ENCODE measurements around the gene BNC2. TPM values are rescaled to one million over a fixed set of nuclear protein-coding genes. Genes with fewer than 3 reads are reported as not detected.
A peak's percentile ranks its signal among the peaks of the same experiment; 100 is the strongest.

Gene BNC2
- total and polyA plus RNA-seq, 2 experiments from 2014 or later = 13.8 to 18.5 TPM

- H3K4me3 ChIP-seq = peak overlapping the region; percentile 27; the same call in 1 of the 2 replicates
- H3K4me2 ChIP-seq (ENCODE audit: unreplicated experiment) = peak overlapping the region; percentile 52
- 0% methylated on average over 2 of the region's 2 CpGs for WGBS, 2 experiments (ENCODE audit: low coverage in 1 of 2, low lambda C conversion rate in 2 of 2, missing lambda C conversion rate in 2 of 2)
- peak; percentile 85 for DNase-seq
- no peaks in the 10 kb centered on the region for H3K36me3 ChIP-seq (ENCODE audit: low read depth)
- peak overlapping the region; percentile 37; the same call in 1 of the 2 replicates for H3K27ac ChIP-seq
- H3K4me1 ChIP-seq (ENCODE audit: insufficient read depth) = peaks cover 31% of the 10 kb centered on the region
- no peak for TF ChIP-seq EZH2phosphoT487 (IDR thresholded peaks at IDR 0.05; ENCODE audit: insufficient read depth, low read depth)
- no peaks in the 10 kb centered on the region; the same call in 1 of the 2 replicates for H3K9me2 ChIP-seq (ENCODE audit: insufficient read depth)
- H3K9me3 ChIP-seq (ENCODE audit: low read depth) = no peaks in the 10 kb centered on the region
- peaks cover 57% of the 10 kb centered on the region for H3K79me2 ChIP-seq (ENCODE audit: insufficient read depth)
- H3K9ac ChIP-seq = no peak overlapping the region
- in situ Hi-C loops (cut with MboI) = no loop called here
- no peak overlapping the region for H2AFZ ChIP-seq
- peaks cover 26% of the 10 kb centered on the region for H3F3A ChIP-seq (ENCODE audit: insufficient read depth)
- no peaks in the 10 kb centered on the region for H3K27me3 ChIP-seq (replicated peaks; ENCODE audit: insufficient read depth)
- no peaks in the 10 kb centered on the region for H4K20me1 ChIP-seq (ENCODE audit: insufficient read depth)
Measured at GRCh38 chr9:16611983-16612382, 258.5 kb downstream of the BNC2 start.

GRCh38 chr9:16611001-16611400 is 259.5 kb downstream of the BNC2 start:
- peak; percentile 55 for DNase-seq
- TF ChIP-seq EZH2phosphoT487 (IDR thresholded peaks at IDR 0.05; ENCODE audit: insufficient read depth, low read depth) = no peak
- H3K9me2 ChIP-seq (ENCODE audit: insufficient read depth) = no peaks in the 10 kb centered on the region; the same call in 1 of the 2 replicates
- no peak overlapping the region for H3K9ac ChIP-seq
- H2AFZ ChIP-seq = no peak overlapping the region
- H4K20me1 ChIP-seq (ENCODE audit: insufficient read depth) = no peaks in the 10 kb centered on the region
- H3K36me3 ChIP-seq (ENCODE audit: low read depth) = no peaks in the 10 kb centered on the region
- H3K4me1 ChIP-seq (ENCODE audit: insufficient read depth) = peaks cover 31% of the 10 kb centered on the region
- in situ Hi-C loops (cut with MboI) = no loop called here
- H3F3A ChIP-seq (ENCODE audit: insufficient read depth) = peaks cover 26% of the 10 kb centered on the region
- no peak overlapping the region for H3K27ac ChIP-seq
- peak overlapping the region; percentile 52 for H3K4me2 ChIP-seq (ENCODE audit: unreplicated experiment)
- no peak overlapping the region for H3K4me3 ChIP-seq
- H3K9me3 ChIP-seq (ENCODE audit: low read depth) = no peaks in the 10 kb centered on the region
- WGBS, 2 experiments (ENCODE audit: low coverage in 1 of 2, low lambda C conversion rate in 2 of 2, missing lambda C conversion rate in 2 of 2) = 30 to 35% methylated on average over 4 of the region's 4 CpGs
- H3K79me2 ChIP-seq (ENCODE audit: insufficient read depth) = peaks cover 57% of the 10 kb centered on the region
- H3K27me3 ChIP-seq (replicated peaks; ENCODE audit: insufficient read depth) = no peaks in the 10 kb centered on the region

GRCh38 chr9:16610538-16610937 is 259.9 kb downstream of the BNC2 start:
- no peak overlapping the region for H3K9ac ChIP-seq
- H3K27ac ChIP-seq = no peak overlapping the region
- no peaks in the 10 kb centered on the region for H3K36me3 ChIP-seq (ENCODE audit: low read depth)
- H4K20me1 ChIP-seq (ENCODE audit: insufficient read depth) = no peaks in the 10 kb centered on the region
- H2AFZ ChIP-seq = no peak overlapping the region
- H3K79me2 ChIP-seq (ENCODE audit: insufficient read depth) = peaks cover 60% of the 10 kb centered on the region
- no peak overlapping the region for H3K4me3 ChIP-seq
- H3K27me3 ChIP-seq (replicated peaks; ENCODE audit: insufficient read depth) = no peaks in the 10 kb centered on the region
- peaks cover 31% of the 10 kb centered on the region for H3K4me1 ChIP-seq (ENCODE audit: insufficient read depth)
- in situ Hi-C loops (cut with MboI) = no loop called here
- H3K9me2 ChIP-seq (ENCODE audit: insufficient read depth) = no peaks in the 10 kb centered on the region; the same call in 1 of the 2 replicates
- peak overlapping the region; percentile 52 for H3K4me2 ChIP-seq (ENCODE audit: unreplicated experiment)
- H3K9me3 ChIP-seq (ENCODE audit: low read depth) = no peaks in the 10 kb centered on the region
- DNase-seq = no peak
- H3F3A ChIP-seq (ENCODE audit: insufficient read depth) = peaks cover 26% of the 10 kb centered on the region
- 63% methylated on average over 3 of the region's 3 CpGs for WGBS, 2 experiments (ENCODE audit: low coverage in 1 of 2, low lambda C conversion rate in 2 of 2, missing lambda C conversion rate in 2 of 2)
- TF ChIP-seq EZH2 (IDR thresholded peaks at IDR 0.05; ENCODE audit: insufficient read depth, poor library complexity, severe bottlenecking) = no peak
- no peak for TF ChIP-seq EZH2phosphoT487 (IDR thresholded peaks at IDR 0.05; ENCODE audit: insufficient read depth, low read depth)

GRCh38 chr9:16608906-16609305 is 261.6 kb downstream of the BNC2 start:
- Histone ChIP-seq H3K4me1 (ENCODE audit: insufficient read depth) (peaks cover 31% of the 10 kb centered on the region), H3K4me2 (ENCODE audit: unreplicated experiment) (no peak overlapping the region), H3K79me2 (ENCODE audit: insufficient read depth) (peaks cover 56% of the 10 kb centered on the region), H3K9ac (no peak overlapping the region), H3K9me3 (ENCODE audit: low read depth) (no peaks in the 10 kb centered on the region), H3K27ac (no peak overlapping the region), H3K27me3 (replicated peaks; ENCODE audit: insufficient read depth) (no peaks in the 10 kb centered on the region), H3F3A (ENCODE audit: insufficient read depth) (peaks cover 26% of the 10 kb centered on the region), H3K4me3 (no peak overlapping the region), H4K20me1 (ENCODE audit: insufficient read depth) (no peaks in the 10 kb centered on the region), H3K36me3 (ENCODE audit: low read depth) (no peaks in the 10 kb centered on the region; the same call in 1 of the 2 replicates), H2AFZ (no peak overlapping the region), H3K9me2 (ENCODE audit: insufficient read depth) (no peaks in the 10 kb centered on the region; the same call in 1 of the 2 replicates)
- DNase-seq = no peak
- no peak for TF ChIP-seq EZH2 (IDR thresholded peaks at IDR 0.05; ENCODE audit: insufficient read depth, poor library complexity, severe bottlenecking)
- TF ChIP-seq EZH2phosphoT487 (IDR thresholded peaks at IDR 0.05; ENCODE audit: insufficient read depth, low read depth) = no peak
- in situ Hi-C loops (cut with MboI) = no loop called here
- 92% methylated on average over 2 of the region's 2 CpGs for WGBS, 2 experiments (ENCODE audit: low coverage in 1 of 2, low lambda C conversion rate in 2 of 2, missing lambda C conversion rate in 2 of 2)

GRCh38 chr9:16602494-16602893 is 268.0 kb downstream of the BNC2 start:
- TF ChIP-seq EZH2phosphoT487 (IDR thresholded peaks at IDR 0.05; ENCODE audit: insufficient read depth, low read depth) = no peak
- no peak for TF ChIP-seq EZH2 (IDR thresholded peaks at IDR 0.05; ENCODE audit: insufficient read depth, poor library complexity, severe bottlenecking)
- Histone ChIP-seq H3K27ac (no peak overlapping the region), H3K9ac (no peak overlapping the region), H3K27me3 (replicated peaks; ENCODE audit: insufficient read depth) (no peaks in the 10 kb centered on the region), H3K4me1 (ENCODE audit: insufficient read depth) (peaks cover 6% of the 10 kb centered on the region), H3K36me3 (ENCODE audit: low read depth) (no peaks in the 10 kb centered on the region; the same call in 1 of the 2 replicates), H3K9me2 (ENCODE audit: insufficient read depth) (no peaks in the 10 kb centered on the region), H3F3A (ENCODE audit: insufficient read depth) (no peaks in the 10 kb centered on the region), H3K4me3 (no peak overlapping the region), H3K4me2 (ENCODE audit: unreplicated experiment) (no peak overlapping the region), H4K20me1 (ENCODE audit: insufficient read depth) (no peaks in the 10 kb centered on the region), H2AFZ (no peak overlapping the region), H3K79me2 (ENCODE audit: insufficient read depth) (peaks cover 58% of the 10 kb centered on the region), H3K9me3 (ENCODE audit: low read depth) (no peaks in the 10 kb centered on the region)
- no peak for DNase-seq
- 94 to 97% methylated on average over 2 of the region's 2 CpGs for WGBS, 2 experiments (ENCODE audit: low coverage in 1 of 2, low lambda C conversion rate in 2 of 2, missing lambda C conversion rate in 2 of 2)
- in situ Hi-C loops (cut with MboI) = no loop called here

All from GM23248 (cell line).